Stimulated activated naive CD8-positive, alpha-beta T cell treated with anti-CD3 and anti-CD28 coated beads, Interleukin-15, Interleukin-2, amounts not matched to agents 100 U/mL and 50 U/mL, for 24 hours (primary cell): Measurements from ENCODE around the gene COPG1.
"Not testable (repeated sequence)": the region's sequence is repeated elsewhere in the genome, so short reads cannot be mapped to it uniquely, and the experiment has no call there.

ENCODE experiments used
- ATAC-seq: fragments of 150-1000 bp; cut with Tn5 transposase; one replicate; pipeline ENCODE4 v1.10.0; 2021
- DNase-seq: peaks from one replicate; pipeline ENCODE4 v3.0.0; 2021

COPG1 gene, protein sequence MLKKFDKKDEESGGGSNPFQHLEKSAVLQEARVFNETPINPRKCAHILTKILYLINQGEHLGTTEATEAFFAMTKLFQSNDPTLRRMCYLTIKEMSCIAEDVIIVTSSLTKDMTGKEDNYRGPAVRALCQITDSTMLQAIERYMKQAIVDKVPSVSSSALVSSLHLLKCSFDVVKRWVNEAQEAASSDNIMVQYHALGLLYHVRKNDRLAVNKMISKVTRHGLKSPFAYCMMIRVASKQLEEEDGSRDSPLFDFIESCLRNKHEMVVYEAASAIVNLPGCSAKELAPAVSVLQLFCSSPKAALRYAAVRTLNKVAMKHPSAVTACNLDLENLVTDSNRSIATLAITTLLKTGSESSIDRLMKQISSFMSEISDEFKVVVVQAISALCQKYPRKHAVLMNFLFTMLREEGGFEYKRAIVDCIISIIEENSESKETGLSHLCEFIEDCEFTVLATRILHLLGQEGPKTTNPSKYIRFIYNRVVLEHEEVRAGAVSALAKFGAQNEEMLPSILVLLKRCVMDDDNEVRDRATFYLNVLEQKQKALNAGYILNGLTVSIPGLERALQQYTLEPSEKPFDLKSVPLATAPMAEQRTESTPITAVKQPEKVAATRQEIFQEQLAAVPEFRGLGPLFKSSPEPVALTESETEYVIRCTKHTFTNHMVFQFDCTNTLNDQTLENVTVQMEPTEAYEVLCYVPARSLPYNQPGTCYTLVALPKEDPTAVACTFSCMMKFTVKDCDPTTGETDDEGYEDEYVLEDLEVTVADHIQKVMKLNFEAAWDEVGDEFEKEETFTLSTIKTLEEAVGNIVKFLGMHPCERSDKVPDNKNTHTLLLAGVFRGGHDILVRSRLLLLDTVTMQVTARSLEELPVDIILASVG

DNA sequence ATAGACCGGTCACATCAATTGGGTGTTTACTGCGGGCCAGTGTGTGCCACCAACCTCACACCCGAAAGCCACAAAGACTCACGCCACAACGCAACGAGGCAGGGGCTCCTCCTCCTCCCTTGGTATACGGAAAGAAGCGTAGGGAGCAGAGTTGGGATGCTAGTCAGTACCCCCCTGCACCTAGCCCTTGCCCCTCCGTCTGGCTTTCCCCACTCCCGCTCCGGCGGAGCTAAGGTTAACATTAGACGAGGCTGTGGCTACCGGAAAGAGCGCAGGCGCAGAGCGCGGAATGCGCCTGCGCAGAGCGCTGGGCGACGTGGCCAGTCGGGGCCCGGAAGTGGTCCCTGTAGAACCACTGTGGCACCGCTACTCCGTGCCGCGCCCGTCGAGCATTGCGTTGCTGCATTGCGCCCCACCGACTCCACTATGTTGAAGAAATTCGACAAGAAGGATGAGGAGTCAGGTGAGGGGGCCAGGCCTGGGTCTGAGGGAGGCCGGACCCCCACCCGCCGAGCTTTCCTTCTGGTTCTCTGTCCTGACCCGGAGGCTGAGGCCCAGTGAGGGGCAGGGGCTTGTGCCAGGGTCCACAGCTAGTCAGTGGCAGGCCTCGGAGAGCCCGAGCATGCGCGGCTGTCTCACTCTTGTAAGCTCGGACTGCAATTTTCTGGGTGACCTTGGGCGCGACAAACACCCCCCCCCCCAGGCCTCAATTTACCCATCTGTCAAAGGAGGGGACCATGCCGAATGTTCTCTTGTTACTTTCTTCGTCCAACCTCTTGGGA lies at the start of gene COPG1:
TSS of gene COPG1 (plus strand) at position 323 of the 782 bp plus-strand sequence. CDS start at position 427, 104 bp downstream.
- peak; percentile 89 for DNase-seq
- peak; percentile 85 for ATAC-seq

- DNase-seq (no peak), ATAC-seq (no peak)
Observed at GRCh38 chr3:129204473-129204872, 44.9 kb upstream of the COPG1 start.

DNA sequence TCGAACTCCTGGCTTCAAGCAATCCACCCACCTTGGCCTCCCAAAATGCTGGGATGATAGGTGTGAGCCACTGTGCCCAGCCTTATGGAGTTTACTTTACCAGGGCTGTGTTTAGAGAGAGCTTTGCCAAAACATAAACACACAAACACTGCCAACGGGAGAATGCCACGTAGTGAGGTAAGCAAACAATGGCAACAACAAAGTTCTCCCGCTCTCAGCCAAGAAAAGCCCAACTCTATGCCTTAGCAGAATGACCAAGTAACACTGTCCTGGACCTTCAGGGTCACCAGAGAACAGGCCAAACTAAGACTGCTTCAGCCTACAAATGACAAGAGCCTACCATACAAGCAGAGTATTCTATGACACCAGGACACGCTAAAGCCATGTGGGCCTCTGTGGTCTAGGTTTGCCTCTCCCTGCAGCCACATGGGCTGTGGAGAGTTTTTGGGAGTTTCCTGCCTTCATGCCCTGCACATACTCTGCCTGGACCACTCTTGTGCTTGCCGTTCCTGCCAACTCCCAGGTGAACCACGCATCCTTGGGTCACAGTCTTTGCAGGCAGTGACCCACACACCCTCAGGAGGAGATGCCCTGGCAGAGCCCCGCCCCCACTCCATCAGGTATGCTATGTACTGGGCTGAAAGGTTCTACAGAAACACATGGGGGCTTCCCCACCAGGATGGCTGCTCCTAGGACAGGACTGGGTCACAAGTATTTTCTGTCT lies 44.1 kb upstream of the COPG1 start:
- DNase-seq (no peak), ATAC-seq (peak; percentile 14)

- DNase-seq (no peak), ATAC-seq (no peak)
Observed at GRCh38 chr3:129207479-129207878, 41.9 kb upstream of the COPG1 start.

- ATAC-seq: no peak
- DNase-seq: no peak
Observed at GRCh38 chr3:129211345-129211744, 38.1 kb upstream of the COPG1 start.

- ATAC-seq: no peak
- no peak for DNase-seq
Observed at GRCh38 chr3:129211772-129212171, 37.6 kb upstream of the COPG1 start.

DNA sequence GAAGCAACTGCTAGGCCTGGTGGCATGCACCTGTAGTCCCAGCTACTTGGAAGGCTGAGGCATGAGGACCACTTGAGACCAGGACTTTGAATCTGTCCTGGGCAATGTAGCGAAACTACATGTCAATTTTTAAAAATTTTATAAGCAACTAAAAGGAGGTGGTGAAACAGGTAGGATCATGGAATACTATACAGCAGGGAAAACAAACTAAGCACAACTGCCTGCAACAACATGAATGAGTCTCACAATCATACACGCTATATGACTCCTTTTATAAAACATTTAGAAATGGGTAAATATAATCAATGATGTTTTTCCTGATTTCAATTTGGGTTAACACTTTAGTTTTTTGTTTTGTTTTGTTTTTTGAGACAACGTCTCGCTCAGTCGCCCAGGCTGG lies 36.2 kb upstream of the COPG1 start:
- DNase-seq: no peak
- ATAC-seq: no peak

- DNase-seq (no peak), ATAC-seq (no peak)
Observed at GRCh38 chr3:129218742-129219141, 30.7 kb upstream of the COPG1 start.

- not testable (repeated sequence) for ATAC-seq, DNase-seq
Observed at GRCh38 chr3:129224387-129224786, 25.0 kb upstream of the COPG1 start.

DNA sequence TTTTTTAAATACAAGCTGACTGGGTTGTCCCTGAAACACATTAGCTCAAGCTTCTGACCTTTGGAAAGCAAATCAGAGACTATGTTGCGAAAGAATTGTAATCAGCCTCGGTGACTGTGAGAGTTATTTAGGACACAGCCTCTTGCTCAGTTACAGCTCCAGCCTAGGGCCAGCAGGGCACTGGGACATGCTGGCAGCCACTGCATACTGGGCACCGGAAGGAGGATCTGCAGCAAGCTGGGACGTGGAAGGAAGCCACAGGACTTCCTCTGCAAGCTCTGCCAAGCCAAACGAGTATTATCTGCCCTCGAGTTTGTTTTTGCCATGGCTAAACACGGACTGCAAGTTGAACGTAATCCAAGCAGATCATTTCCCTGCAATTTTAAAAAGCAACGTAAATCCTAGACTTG lies 24.4 kb upstream of the COPG1 start:
- DNase-seq (peak; percentile 33), ATAC-seq (peak; percentile 70)

DNA sequence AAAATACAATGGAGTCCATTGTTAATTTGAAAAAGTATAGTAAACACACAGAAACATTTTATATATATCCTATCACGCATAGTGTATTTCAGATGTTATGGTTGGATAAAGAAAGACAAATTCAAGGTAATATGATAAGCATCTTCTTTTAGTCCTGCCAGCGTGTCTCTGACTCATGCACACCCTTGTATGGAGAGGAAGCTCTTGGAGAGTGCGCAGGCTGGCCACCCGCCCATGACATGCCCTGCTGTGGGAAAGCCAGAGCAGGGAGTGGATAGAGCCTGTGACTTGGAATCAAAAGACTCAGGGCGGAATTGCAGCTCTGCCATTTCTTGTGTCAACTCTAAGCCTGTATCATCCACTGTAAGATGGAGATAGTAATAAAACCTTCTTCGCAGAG lies 23.0 kb upstream of the COPG1 start:
- DNase-seq (no peak), ATAC-seq (no peak)

- ATAC-seq (no peak), DNase-seq (no peak)
Observed at GRCh38 chr3:129228891-129229585, 20.4 kb upstream of the COPG1 start.

DNA sequence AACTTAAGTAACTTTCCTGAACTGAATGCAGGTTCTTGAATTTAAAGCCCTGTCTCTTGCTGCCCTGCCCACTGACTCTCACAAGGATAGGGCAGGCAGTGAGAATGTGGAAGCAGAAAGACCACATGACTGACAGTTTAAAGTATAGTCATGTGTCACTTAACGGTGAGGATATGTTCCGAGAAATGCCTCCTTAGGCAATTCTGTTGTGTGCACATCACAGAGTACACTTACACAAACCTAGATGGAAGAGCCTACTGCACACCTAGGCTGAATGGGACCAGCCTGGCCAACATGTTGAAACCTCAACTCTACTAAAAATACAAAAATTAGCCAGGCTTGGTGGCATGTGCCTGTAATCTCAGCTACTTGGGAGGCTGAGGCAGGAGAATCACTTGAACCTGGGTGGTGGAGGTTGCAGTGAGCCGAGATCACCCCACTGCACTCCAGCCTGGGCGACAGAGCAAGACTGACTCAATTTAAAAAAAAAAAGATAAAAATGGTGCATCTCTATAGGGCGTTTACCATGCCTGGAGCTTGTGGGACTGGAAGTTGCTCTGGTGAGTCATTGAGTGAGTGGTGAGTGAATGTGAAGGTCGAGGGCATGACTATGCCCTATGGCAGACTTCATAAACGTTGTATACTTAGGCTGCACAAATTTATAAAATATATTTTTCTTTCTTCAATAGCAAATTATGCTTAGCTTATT lies 18.9 kb upstream of the COPG1 start:
- peak; percentile 97 for ATAC-seq
- peak; percentile 38 for DNase-seq

- ATAC-seq (peak; percentile 15), DNase-seq (no peak)
Observed at GRCh38 chr3:129231331-129232119, 17.9 kb upstream of the COPG1 start.

DNA sequence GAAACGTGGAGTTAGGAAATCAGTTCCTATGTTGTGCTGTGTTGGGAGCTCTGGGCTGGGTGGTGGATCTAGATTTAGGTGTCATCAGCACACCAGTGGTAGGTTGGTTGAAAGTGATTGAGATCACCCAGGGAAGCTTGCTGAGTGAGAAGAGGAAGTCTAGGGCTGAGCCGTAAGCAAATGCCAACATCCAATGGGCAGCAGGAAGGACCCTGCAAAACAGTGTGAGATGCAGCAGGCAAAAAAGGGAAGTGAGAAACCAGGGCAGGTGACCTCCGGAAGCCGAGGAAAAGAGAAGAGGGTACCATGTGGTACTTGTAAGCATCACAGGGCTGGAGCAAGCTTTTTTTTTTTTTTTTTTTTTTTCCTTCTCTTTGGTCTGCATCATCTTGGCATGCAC lies 15.9 kb upstream of the COPG1 start:
- ATAC-seq (peak; percentile 15), DNase-seq (no peak)

DNA sequence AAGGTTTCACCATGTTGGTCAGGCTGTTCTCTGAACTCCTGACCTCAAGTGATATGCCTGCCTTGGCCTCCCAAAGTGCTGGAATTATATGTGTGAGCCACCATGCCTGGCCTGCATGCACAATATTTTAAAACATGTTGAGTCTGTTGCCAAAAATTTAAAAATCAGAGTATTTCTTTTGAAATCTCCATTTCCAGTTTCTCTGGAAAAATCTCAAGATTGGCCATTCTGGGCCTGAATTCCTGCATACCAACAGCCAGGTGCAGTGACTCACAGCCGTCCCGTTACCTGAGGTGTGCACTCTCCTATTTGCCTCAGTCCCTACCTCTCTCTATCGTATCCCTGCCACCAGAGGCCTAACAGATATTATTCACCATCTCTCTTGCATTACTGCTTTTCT lies 15.0 kb upstream of the COPG1 start:
- no peak for DNase-seq
- no peak for ATAC-seq

DNA sequence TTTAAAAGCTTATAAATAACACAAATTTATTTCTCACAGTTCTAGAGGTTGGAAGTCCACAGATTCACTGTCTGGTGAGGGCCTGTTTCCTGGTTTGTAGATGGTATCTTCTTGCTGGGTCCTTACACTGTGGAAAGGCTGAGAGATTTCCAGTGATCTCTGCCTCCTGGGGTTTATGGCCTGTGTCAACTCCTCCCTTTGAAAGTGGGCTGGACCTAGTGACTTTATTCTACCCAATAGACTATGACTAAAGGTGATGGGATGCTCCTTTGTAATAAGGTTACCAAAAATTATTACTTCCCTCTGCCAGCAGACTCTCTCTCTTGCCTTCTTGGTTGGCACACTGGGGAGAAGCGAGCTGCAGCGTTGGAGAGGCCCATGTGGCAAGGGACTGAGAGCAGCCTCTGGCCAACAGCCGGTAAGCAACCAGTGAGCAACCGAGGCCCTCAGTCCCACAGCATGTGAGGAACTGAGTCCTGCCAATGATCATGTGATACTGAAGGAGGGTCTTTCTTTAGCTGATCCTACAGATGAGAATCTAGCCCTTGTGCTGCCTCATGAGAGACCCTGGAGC lies 14.0 kb upstream of the COPG1 start:
- DNase-seq (no peak), ATAC-seq (no peak)

DNA sequence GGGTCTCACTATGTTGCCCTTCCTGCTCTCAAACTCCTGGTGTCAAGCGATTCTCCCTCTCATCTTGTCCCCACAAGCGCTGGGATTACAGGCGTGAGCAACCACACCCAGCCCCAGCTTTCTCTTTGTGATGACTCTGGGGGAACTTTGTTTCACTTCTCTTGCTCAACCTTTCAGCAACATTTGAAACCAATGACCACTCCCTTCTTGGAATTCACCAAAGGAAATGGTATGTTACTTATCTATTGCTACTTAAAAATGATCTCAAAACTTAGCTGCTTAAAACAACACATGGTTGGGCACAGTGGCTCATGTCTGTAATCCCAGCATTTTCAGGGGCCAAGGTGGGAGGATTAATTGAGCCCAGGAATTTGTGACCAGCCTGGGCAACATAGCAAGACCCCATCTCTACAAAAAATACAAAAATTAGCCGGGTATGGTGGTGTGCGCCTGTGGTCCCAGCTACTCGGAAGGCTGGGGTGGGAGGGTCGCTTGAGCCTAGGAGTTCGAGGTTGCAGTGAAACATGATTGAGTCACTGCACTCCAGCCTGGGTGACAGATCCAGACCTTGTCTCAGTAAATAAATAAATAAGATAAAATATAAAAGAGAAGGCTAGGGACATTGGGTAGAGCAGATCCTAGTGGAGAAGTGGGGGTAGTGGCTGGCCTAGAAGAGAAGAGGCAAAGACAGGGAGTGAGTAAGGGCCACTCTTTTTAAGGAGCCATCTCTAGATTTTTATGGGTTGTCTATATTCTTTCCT lies 10.3 kb upstream of the COPG1 start:
- DNase-seq: no peak
- ATAC-seq: peak; percentile 74
